Liver (tissue), 9 donors: ENCODE data around the gene SPATS2L. TPM values are rescaled to one million over a fixed set of nuclear protein-coding genes. Genes with fewer than 3 reads are reported as not detected.

Experiments
- DNase-seq: peaks from one replicate; pipeline ENCODE4 v3.0.0-alpha.2; 2017; ENCODE audit warnings: low spot score
- H3K27ac ChIP-seq, 2 donors: one replicate each; pipeline ENCODE4 v1.7.0; 2013; ENCODE audit warnings: inconsistent platforms in 2 of 2, low read length in 2 of 2, control low read depth in 1 of 2, low read depth in 1 of 2, mild to moderate bottlenecking in 1 of 2
- H3K27me3 ChIP-seq, 4 donors: one replicate each; pipeline versions ENCODE4 v1.6.1 to v1.7.0; 2013; ENCODE audit warnings: low read length in 3 of 4, inconsistent platforms in 1 of 4, mild to moderate bottlenecking in 1 of 4, moderate library complexity in 1 of 4; ENCODE audit not compliant: control insufficient read depth in 4 of 4, insufficient read depth in 4 of 4
- H3K36me3 ChIP-seq, 4 donors: one replicate each; pipeline versions ENCODE4 v1.6.1 to v1.7.0; 2013; ENCODE audit warnings: low read length in 3 of 4, mild to moderate bottlenecking in 3 of 4, low read depth in 1 of 4, moderate library complexity in 1 of 4; ENCODE audit not compliant: control insufficient read depth in 4 of 4, insufficient read depth in 3 of 4
- H3K4me1 ChIP-seq, 4 donors: one replicate each; pipeline versions ENCODE4 v1.6.1 to v1.7.0; 2013; ENCODE audit warnings: low read length in 3 of 4, mild to moderate bottlenecking in 3 of 4, moderate library complexity in 1 of 4; ENCODE audit not compliant: control insufficient read depth in 4 of 4, insufficient read depth in 4 of 4
- H3K4me3 ChIP-seq, 3 donors: one replicate each; pipeline versions ENCODE4 v1.6.1 to v1.7.0; 2013; ENCODE audit warnings: low read length in 3 of 3, control low read depth in 1 of 3, low read depth in 1 of 3, mild to moderate bottlenecking in 1 of 3
- H3K9ac ChIP-seq, 2 donors: one replicate each; pipeline ENCODE4 v1.7.0; 2013; ENCODE audit warnings: low read length in 2 of 2, mild to moderate bottlenecking in 2 of 2, moderate library complexity in 2 of 2, control low read depth in 1 of 2, low read depth in 1 of 2
- H3K9me3 ChIP-seq, 4 donors: one replicate each; pipeline versions ENCODE4 v1.6.1 to v1.7.0; 2013; ENCODE audit warnings: low read length in 3 of 4; ENCODE audit not compliant: control insufficient read depth in 4 of 4
- EGR1 ChIP-seq, 2 donors: IDR thresholded peaks; 2 replicates each; pipeline ENCODE4 v1.6.1; 2016 to 2018; ENCODE audit warnings: antibody characterized with exemption in 2 of 2, low read depth in 2 of 2
- FOXA1 ChIP-seq: IDR thresholded peaks from 2 replicates; pipeline ENCODE4 v1.6.1; 2016; ENCODE audit warnings: antibody characterized with exemption
- FOXA2 ChIP-seq: IDR thresholded peaks from 2 replicates; pipeline ENCODE4 v1.6.1; 2016; ENCODE audit warnings: antibody characterized with exemption
- GABPA ChIP-seq, 2 donors: IDR thresholded peaks in 1 of 2; conservative IDR thresholded peaks in 1 of 2; 2 replicates each; pipeline ENCODE4 v1.6.1; 2016; ENCODE audit warnings: antibody characterized with exemption in 2 of 2, mild to moderate bottlenecking in 1 of 2, moderate library complexity in 1 of 2
- HNF4G ChIP-seq: IDR thresholded peaks from 2 replicates; pipeline ENCODE4 v1.6.1; 2016; ENCODE audit warnings: antibody characterized with exemption
- JUND ChIP-seq, 2 donors: IDR thresholded peaks; 2 replicates each; pipeline ENCODE4 v1.6.1; 2016; ENCODE audit warnings: antibody characterized with exemption in 2 of 2
- NR2F2 ChIP-seq: IDR thresholded peaks from 2 replicates; pipeline ENCODE4 v1.6.1; 2016; ENCODE audit warnings: antibody characterized with exemption
- RAD21 ChIP-seq, 2 donors: IDR thresholded peaks; 2 replicates each; pipeline ENCODE4 v1.6.1; 2016; ENCODE audit warnings: antibody characterized with exemption in 2 of 2, mild to moderate bottlenecking in 2 of 2
- RXRA ChIP-seq, 2 donors: IDR thresholded peaks; 2 replicates each; pipeline ENCODE4 v1.6.1; 2017 to 2018; ENCODE audit warnings: antibody characterized with exemption in 2 of 2, mild to moderate bottlenecking in 1 of 2
- SP1 ChIP-seq: IDR thresholded peaks from 2 replicates; pipeline ENCODE4 v1.6.1; 2018; ENCODE audit warnings: antibody characterized with exemption, mild to moderate bottlenecking
- TAF1 ChIP-seq: conservative IDR thresholded peaks from 2 replicates; pipeline ENCODE4 v1.6.1; 2016; ENCODE audit warnings: antibody characterized with exemption, mild to moderate bottlenecking
- WGBS: extraction: QIAGEN DNeasy Blood & Tissue Kit; methylation state at CpG from one replicate; pipeline ENCODE4 v1.1.7; 2013; 5-methylcytosine and 5-hydroxymethylcytosine counted together
- polyA plus RNA-seq, 2 donors: library from polyadenylated mRNA; stranded (reverse) in 1 of 2; unstranded in 1 of 2; fragments of 200-250 nt in 1 of 2; fragments of >200 nt in 1 of 2; fragmentation: Nextera tagmentation in 1 of 2; extraction: Ambion mirVana in 1 of 2; gene quantifications; one replicate each; pipeline versions ENCODE4 v1.2.1 to v1.2.3, GENCODE V29; 2013 to 2015
- total RNA-seq, 2 donors: library from RNA; depleted of rRNA; stranded (reverse); fragments of >200 nt; gene quantifications; one replicate each; pipeline ENCODE4 v1.2.3, GENCODE V29; 2014
- TF ChIP-seq, protein P1 (sequence below): fragments of 150-350 bp; IDR thresholded peaks from 2 replicates; pipeline ENCODE4 v1.5.1; 2017; ENCODE audit warnings: improper control_type of control experiment, low read depth, low read length; ENCODE audit not compliant: missing input control
- TF ChIP-seq, protein P2 (sequence below): IDR thresholded peaks from 2 replicates; pipeline ENCODE4 v1.6.1; 2016; ENCODE audit warnings: antibody characterized with exemption
- TF ChIP-seq, protein P3 (sequence below): IDR thresholded peaks from 2 replicates; pipeline ENCODE4 v1.6.1; 2016; ENCODE audit warnings: antibody characterized with exemption
- TF ChIP-seq, protein P4 (sequence below): IDR thresholded peaks from 2 replicates; pipeline ENCODE4 v1.6.1; 2016; ENCODE audit warnings: antibody characterized with exemption
- donor health status: healthy.
- donor health status: healthy.
- donor health status: healthy.
- donor health status: healthy.
- donor health status: healthy.

Gene SPATS2L
- total and polyA plus RNA-seq, 4 donors = 31.4 to 49.9 (median 42.4) TPM

DNA sequence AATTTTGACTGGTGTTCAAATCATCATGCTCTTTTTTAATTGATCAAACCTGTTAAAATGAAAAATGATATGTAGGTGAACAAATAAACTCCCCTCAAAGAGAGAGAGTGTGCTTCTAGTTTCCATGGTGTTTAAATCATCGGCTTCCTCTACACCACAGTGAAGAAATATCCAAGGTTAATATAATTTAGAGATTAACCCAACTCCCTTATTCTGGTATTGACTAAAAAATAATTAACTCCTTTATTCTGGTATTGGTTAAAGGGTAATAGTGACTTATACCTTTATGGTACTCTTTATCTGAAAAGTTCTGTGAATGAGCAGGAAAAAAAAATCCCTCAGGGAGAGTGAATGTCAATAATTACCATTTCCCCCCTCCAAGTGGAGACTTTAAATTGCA, 93.1 kb downstream of the SPATS2L start:
- H3K9ac ChIP-seq = no peak overlapping the region
- no peak overlapping the region for H3K4me3 ChIP-seq
- no peak for DNase-seq
- no peak overlapping the region for H3K27ac ChIP-seq
- H3K9me3 ChIP-seq = no peaks in the 10 kb centered on the region
- 85% methylated on average over 1 of the region's 1 CpG for WGBS
- no peaks in the 10 kb centered on the region for H3K27me3 ChIP-seq
- H3K4me1 ChIP-seq = peaks cover 0 to 2% (median 0%) of the 10 kb centered on the region in 4 donors
- peaks cover 0 to 15% (median 2%) of the 10 kb centered on the region in 4 donors for H3K36me3 ChIP-seq
- TF ChIP-seq RAD21 (IDR thresholded peaks at IDR 0.05) (no peak), SP1 (no peak), RXRA (IDR thresholded peaks at IDR 0.05) (no peak), NR2F2 (no peak), HNF4G (no peak), FOXA2 (no peak), FOXA1 (no peak)
- TF ChIP-seq, protein P1, sequence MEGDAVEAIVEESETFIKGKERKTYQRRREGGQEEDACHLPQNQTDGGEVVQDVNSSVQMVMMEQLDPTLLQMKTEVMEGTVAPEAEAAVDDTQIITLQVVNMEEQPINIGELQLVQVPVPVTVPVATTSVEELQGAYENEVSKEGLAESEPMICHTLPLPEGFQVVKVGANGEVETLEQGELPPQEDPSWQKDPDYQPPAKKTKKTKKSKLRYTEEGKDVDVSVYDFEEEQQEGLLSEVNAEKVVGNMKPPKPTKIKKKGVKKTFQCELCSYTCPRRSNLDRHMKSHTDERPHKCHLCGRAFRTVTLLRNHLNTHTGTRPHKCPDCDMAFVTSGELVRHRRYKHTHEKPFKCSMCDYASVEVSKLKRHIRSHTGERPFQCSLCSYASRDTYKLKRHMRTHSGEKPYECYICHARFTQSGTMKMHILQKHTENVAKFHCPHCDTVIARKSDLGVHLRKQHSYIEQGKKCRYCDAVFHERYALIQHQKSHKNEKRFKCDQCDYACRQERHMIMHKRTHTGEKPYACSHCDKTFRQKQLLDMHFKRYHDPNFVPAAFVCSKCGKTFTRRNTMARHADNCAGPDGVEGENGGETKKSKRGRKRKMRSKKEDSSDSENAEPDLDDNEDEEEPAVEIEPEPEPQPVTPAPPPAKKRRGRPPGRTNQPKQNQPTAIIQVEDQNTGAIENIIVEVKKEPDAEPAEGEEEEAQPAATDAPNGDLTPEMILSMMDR = no peak
- TF ChIP-seq, protein P2, sequence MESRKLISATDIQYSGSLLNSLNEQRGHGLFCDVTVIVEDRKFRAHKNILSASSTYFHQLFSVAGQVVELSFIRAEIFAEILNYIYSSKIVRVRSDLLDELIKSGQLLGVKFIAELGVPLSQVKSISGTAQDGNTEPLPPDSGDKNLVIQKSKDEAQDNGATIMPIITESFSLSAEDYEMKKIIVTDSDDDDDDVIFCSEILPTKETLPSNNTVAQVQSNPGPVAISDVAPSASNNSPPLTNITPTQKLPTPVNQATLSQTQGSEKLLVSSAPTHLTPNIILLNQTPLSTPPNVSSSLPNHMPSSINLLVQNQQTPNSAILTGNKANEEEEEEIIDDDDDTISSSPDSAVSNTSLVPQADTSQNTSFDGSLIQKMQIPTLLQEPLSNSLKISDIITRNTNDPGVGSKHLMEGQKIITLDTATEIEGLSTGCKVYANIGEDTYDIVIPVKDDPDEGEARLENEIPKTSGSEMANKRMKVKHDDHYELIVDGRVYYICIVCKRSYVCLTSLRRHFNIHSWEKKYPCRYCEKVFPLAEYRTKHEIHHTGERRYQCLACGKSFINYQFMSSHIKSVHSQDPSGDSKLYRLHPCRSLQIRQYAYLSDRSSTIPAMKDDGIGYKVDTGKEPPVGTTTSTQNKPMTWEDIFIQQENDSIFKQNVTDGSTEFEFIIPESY = no peak

DNA sequence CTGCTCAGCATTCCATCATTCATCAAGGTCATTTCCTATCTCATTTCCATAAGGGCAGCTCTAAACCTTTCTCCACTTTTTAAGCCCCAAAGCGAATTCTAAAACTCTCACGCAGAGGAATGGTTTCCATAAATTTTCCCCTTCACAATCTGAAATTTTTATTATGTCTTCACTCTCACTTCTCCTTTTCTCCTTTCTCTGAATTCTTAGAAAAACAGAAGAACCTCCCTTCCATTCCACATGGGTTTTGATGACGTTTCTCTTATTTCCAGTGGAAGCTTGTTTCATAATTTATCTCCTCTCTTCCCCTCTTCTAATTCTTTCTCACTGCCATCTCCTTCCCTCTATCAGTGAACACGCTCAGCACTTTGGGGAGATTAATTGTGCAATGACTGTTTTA, 97.3 kb downstream of the SPATS2L start:
- no peak for DNase-seq
- Histone ChIP-seq H3K9me3 (no peaks in the 10 kb centered on the region), H3K27ac (no peak overlapping the region), H3K9ac (no peak overlapping the region), H3K4me3 (no peak overlapping the region), H3K4me1 (peaks cover 0 to 2% (median 0%) of the 10 kb centered on the region in 4 donors), H3K27me3 (no peaks in the 10 kb centered on the region), H3K36me3 (peaks cover 0 to 15% (median 2%) of the 10 kb centered on the region in 4 donors)
- WGBS = 89% methylated on average over 4 of the region's 4 CpGs
- TF ChIP-seq GABPA (IDR thresholded peaks at IDR 0.05 in 1 of 2, conservative IDR thresholded peaks at IDR 0.05 in 1 of 2) (no peak), HNF4G (no peak), EGR1 (IDR thresholded peaks at IDR 0.05; ENCODE audit: low read depth in 2 of 2) (no peak), TAF1 (no peak), FOXA2 (no peak), JUND (IDR thresholded peaks at IDR 0.05) (no peak)
- TF ChIP-seq, protein P3, sequence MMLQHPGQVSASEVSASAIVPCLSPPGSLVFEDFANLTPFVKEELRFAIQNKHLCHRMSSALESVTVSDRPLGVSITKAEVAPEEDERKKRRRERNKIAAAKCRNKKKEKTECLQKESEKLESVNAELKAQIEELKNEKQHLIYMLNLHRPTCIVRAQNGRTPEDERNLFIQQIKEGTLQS = no peak
- TF ChIP-seq, protein P4, sequence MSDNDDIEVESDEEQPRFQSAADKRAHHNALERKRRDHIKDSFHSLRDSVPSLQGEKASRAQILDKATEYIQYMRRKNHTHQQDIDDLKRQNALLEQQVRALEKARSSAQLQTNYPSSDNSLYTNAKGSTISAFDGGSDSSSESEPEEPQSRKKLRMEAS = no peak

GRCh38 chr2:200404615-200405014, 98.1 kb downstream of the SPATS2L start:
- WGBS = 93% methylated on average over 4 of the region's 4 CpGs
- H3K27me3 ChIP-seq = no peaks in the 10 kb centered on the region
- H3K9ac ChIP-seq = no peak overlapping the region
- H3K4me1 ChIP-seq = peaks cover 0 to 2% (median 0%) of the 10 kb centered on the region in 4 donors
- no peaks in the 10 kb centered on the region for H3K9me3 ChIP-seq
- no peak overlapping the region for H3K4me3 ChIP-seq
- peak overlapping the region in 1 of 2 donors; percentile 68 for H3K27ac ChIP-seq
- peaks cover 0 to 11% (median 0%) of the 10 kb centered on the region in 4 donors for H3K36me3 ChIP-seq
- DNase-seq = no peak
- TF ChIP-seq SP1 (no peak), GABPA (IDR thresholded peaks at IDR 0.05 in 1 of 2, conservative IDR thresholded peaks at IDR 0.05 in 1 of 2) (no peak), EGR1 (IDR thresholded peaks at IDR 0.05; ENCODE audit: low read depth in 2 of 2) (no peak), RAD21 (IDR thresholded peaks at IDR 0.05) (no peak), HNF4G (no peak), JUND (IDR thresholded peaks at IDR 0.05) (no peak), RXRA (IDR thresholded peaks at IDR 0.05) (no peak)
- TF ChIP-seq, protein P1 = no peak
- TF ChIP-seq, protein P2 = no peak
- TF ChIP-seq, protein P4 = no peak
